NCI-H1436 (cell line): ENCODE results near the gene LUZP2.
"Not testable (repeated sequence)": the region's sequence is repeated elsewhere in the genome, so short reads cannot be mapped to it uniquely, and the experiment has no call there.

Source experiments
- DNase-seq: peaks from one replicate; lab custom pipeline; 2025; lab: John Stamatoyannopoulos, UW

LUZP2 gene

DNA sequence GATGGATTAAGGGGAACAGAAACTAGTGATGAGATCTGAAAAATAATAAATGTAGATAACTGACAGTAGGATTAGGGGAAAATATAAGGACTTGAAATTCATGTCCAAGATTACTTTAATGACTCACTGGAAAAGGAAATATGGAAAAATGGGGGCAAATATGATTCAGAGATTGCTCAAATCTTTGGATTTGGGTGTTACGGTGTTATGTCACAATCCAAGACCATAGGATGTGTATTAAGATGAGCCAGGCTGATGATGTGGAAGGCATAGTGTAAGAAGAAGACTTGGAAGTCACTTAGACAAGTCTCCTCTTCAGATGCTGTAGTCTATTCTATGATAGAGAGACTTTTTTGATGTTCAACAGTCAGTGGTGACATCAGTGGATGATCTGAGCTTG, 323.7 kb downstream of the LUZP2 start:
- no peak for DNase-seq

DNA sequence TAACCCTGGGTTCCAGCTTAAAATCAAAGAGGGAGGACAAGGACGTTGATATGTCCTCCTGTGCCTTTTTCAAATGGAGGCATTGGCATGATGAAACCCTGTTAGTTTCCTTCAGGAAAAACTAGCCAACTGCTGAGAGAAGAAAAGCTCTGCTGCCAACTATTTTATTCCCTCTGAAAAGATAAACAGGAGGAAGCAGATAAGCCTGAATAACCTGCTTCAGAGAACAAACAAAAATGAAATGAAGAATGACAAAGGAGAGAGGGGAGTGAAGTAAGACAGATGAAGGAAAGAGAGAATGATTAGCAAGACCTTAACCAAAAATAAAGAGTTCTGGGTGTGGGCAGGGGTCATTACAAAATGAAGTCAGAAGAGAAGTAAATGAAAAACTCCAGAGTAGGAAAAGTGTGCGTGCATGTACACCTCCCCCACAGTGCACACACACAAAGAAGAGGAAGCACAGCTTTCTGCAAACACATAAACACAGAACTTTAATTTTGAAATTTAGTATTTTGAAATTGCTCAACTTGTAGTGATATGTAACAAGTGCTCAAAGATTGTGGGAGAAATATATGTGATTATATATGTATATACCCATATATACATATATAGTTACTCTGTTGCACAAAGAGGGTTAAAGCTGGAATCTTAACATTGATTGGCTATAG, 332.2 kb downstream of the LUZP2 start:
- DNase-seq, result no peak

DNA sequence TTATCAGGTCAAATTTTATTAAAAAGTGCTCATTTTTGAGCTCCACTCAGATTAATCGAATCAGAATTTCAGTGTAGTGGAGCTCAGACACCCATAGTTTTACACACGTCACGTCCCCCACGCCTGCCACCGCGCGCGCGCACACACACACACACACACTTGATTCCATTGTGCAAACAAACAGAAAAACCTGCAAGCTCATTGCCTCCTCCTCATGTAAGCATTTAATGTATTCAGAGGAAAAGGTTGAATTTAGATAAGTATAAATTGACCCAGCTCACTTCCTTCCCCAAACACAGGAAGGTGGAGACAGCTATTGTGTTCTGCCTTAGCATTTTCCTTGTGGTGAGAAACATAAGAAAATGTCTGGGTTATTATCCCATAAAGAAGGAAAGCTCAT, 336.7 kb downstream of the LUZP2 start:
- no peak for DNase-seq

DNA sequence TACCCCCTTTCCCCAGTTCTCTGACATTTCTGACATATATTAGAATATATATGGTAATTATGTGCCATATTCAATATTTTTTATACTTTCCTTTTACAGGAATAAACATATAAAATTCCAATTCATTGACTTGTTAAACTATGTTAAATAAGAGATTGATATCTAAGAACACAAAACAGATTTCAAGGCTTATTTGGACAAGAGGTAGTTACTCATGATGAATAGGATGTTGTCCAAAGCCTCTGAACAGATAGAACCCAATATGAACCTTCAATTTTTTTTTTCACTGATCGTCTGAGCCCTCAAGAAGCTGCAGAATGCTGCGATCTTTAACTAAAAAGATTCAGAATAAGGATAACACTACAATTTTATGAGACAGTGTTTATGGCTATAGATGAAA, 340.3 kb downstream of the LUZP2 start:
- DNase-seq, result no peak

DNA sequence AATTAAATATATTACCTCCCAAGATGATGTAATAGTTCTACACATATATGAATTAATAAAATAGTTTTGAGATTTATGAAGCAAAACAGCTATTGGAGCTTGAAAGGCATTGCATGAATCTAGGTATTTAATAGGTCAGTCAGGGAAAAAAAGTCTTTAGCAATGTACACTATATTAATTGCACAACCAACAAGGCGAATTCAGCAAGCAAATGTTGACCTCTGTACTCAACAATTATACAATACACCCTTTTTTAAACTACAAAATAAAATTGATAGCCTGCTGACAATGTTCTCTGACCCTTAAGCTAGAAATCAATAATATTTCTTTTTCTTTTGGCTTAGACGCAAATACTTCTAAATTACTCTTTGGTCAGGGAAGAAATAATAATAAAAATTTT, 345.5 kb downstream of the LUZP2 start:
- no peak for DNase-seq

DNA sequence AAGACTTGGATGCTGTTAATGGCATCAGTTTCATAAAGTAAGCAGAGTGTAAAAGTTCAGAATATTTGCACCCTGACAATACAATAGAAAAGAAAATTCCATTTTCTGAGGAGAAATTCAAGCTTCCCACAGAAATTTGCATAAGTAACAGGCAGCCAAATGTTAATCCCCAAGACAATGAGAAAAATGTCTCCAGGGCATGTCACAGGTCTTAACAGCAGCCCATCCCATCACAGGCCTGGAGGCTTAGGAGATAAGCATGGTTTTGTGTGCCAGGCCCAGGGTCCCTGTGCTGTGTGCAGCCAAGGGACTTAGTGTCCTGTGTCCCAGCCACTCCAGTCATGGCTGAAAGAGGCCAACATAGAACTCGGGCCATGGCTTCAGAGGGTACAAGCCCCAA, 347.6 kb downstream of the LUZP2 start:
- DNase-seq, result no peak

DNA sequence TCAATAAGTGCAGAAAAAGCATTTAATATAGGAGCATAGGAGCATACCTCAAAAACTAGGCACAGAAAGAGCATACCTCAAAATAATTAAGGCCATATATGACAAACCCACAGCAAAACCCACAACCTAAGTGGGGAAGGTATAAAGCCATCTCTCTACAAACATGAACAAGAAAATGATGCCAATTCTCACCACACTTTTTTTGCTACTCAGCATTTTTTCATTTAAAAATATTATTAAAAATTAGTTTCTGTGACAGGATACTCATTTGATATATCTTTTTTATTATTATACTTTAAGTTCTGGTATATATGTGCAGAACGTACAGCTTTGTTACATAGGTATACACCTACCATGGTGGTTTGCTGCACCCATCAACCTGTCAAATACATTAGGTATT, 352.0 kb downstream of the LUZP2 start:
- DNase-seq, result no peak

DNA sequence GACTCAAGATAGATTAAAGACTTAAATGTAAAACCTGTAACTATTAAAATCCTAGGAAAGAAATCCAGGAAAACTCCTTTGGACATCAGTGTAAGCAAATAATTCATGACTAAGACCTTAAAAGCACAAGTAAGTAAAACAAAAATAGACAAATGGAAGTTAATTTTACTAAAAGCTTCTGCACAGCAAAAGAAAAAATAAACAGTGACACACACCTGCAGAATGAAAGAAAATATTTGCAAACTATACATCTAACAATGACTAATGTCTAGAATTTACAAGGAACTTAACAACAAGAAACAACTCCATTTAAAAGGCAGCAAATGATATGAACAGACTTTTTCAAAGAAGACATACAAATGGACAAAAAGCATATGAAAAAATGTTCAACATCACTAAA, 359.1 kb downstream of the LUZP2 start:
- no peak for DNase-seq

DNA sequence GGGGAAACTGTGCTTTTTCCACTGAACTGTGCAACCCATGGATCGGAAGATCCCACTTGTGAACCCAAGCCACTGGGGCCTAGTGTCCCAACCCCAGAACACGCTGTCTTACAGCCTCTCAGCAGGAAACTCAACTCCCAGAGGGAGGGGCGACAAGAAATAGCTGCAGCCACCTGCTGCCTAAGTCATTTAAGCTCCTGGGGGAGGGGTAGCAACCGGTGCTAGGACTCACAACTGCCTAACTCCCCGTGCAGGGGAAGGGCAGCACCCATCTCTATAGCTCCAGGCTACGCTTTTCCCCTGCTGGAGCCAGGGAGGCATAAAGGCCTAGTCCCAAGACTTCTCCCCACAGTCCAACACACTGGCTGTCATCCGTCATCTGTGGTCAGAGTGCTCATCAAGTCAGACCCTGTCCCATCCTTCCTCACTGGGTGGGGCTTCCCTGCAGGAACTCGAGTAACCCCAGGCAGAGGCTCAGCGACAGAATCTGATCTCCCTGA, 363.0 kb downstream of the LUZP2 start:
- no peak for DNase-seq

DNA sequence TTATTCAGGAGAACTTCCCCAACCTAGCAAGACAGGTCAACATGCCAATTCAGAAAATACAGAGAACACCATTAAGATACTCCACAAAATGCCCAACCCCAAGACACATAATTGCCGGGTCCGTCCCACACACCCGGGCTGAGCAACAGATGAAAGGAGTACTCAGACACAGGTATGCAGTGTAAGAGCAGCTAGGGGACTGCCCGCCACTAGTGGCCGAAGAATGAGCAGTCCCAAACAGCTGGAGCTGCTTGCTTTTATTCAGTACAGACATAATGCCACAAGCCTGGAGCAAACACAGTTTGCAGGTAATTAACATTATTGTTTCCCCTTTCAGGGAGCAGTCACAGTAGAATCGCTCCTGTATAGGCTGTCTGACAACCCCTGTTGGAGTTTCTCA, 364.6 kb downstream of the LUZP2 start:
- DNase-seq, result no peak

DNA sequence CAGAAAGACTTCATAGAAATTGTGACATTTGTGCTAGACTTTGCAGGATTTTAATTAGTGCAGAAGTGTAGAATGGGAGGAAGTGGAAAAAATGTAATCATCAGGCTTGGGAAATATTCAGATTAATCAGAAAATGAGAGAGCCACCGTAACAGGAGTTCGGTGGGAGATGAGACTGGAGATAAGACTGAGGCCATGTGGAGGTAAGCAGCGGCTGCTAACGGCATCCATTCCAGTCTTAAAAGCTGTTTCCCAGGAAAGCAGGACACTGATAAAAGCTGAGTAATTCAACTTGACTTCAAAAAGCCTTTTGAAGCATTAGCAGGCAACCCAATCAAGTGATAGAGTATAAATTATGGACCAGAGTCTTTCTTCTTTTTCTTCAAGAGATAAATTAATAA, 369.9 kb downstream of the LUZP2 start:
- no peak for DNase-seq

DNA sequence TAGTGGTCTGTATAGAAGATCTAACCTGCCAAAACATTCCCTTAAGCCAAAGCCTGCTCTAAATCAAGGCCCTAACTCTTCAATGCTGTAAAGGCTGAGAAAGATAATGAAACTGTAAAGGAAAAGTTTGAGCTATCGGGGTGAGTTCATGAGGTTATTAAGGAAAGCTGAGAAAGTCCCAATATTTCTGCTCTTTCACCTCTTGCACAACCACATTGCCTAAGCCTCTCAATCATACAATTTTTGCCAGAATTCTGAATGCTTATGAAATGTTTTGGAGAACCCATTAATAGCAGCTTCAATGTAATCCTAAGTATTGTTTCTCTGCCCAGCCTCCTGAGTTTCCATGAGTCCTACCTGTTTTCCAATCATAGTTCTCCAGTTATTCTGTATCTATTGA, 373.2 kb downstream of the LUZP2 start:
- DNase-seq, result no peak

DNA sequence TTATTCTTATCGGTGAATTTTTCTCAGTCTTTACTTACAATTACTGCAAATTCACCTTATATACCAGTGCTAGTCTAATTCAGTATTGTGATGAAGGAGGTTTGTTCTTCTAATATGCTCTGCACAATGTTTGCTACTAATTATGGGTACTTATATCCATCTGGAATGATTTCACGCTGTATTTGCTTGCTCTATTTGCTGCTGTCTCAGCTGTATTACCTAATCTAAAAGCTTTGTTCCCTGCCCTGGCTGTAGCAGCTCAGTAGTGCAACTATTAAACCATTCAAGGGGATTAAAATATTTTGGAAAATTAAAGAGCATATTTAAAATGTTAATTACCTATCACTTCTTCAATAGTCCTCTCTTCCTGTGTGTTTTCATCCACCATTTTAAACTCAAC, 375.3 kb downstream of the LUZP2 start:
- DNase-seq, result no peak

DNA sequence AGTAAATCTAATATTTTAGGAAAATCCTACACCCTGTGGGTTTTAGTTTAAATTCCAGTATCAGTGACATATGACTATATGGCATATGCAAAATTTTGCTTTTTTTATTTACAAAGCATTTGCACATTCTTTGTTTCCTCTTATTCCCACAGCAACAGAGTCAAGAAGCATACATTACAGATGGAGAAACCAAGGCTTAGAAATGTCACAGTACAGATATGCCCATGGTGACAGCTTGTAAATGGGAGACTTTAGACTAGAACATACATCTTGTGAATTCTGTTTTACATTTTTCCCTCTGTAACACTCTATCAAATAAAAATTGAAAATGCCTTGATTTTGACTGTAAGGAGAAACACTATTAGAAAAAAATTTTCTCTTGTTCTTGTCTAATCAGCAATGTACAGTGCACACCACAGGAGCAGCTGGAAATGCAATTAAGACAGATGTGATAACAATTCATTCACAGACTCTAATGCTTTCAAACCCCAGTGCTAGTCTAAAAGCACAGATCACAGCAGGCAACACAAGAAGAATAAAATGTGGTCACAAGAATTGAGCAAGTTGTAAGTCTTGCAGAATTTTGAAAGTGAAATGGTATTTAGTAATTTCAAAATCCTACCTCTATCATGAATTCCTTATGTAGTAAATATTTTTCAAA, 375.9 kb downstream of the LUZP2 start:
- DNase-seq, result no peak

DNA sequence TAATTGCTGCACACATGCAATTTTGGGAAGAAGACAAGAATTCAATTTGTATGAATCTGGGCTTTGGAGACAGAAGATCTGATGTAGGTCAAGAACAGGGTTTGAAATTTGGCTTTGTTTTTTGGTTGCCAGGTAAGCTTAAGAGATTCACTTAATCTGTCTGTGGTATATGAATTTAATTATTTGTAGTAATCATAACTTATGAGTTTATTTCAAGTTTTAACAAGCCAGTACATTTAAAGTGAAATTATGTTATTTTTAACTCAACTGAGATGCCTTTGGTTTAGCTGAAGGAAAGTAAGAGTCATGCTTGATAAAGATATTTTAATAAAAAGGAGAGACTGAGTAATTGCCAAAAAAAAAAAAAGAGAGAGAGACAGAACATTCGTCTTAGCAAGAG, 384.1 kb downstream of the LUZP2 start:
- no peak for DNase-seq

DNA sequence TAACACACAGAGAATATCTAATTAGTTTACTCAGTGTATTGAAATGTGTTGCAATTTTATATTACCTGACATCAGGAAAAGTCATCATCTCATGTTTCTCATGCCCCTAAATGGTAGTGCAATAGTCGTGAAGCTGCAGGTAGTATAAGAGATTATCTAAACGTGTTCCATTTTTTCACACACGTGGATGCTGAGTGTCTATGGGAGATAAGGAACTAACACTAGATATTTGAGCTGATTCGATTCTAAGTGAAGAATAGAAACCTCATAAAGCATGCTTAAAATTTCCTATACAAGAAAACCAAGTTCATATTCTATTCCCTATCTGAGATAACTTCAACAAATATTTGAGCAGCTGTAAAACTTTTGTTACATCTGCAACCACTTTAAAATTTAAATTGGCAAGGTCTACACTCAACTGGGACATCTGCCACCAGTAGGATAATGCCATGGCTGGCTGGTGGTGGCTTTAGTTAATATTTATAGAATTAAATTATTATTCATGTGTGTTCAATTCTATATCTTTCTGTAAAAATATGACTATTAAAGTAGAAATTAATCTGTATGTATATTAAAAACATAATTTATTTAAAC, 388.8 kb downstream of the LUZP2 start:
- no peak for DNase-seq

DNA sequence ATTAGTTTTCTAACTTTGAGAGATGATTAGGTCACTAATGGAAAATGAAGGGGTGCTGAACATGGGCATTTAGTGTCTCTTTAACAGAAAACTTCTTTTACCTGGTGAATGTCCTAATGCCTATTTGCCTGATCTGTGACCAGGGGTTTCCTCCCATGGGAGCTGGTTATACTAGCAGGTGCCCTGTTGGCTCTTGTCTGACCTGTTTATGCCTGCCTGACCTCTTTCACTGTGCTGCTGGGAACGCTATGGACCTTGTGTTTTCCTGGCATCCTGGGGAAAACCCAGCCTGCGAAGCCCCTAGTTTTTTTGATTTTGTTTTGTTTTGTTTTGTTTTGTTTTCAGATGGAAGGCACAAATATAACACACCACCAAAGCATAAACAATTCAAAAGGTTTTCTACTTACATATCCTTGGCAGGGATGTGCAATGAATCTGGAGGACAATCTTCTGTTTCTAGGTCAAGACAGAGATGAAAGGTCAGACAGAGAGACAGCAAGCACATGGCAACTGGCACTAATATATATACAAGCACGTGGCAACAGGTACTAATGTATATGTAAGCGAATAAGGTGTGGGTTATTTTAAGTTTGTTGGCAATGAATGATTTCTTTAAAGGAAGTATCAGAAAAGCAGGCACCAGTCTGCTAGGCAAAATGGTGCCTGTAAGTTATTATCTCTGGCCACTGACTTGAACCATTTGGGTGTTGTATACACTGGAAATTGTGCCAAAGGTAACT, 390.2 kb downstream of the LUZP2 start:
- no peak for DNase-seq

DNA sequence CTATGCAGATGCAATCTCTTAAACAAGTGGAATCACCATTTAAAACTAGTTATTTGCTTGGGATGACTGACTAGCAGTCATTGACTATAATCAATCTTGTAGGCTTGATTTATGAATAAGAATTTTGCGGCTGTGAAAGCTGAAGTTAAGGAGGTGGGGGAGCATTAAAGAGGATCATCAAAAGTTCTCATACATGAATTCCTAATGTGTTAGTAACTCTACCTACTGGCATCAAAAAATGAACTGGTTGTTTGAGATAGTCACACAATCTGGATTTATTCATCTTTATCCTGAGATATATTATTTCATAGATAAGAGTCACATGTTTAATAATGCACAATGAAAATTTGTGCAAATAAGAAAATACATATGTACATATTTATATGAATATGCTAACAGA, 393.6 kb downstream of the LUZP2 start:
- DNase-seq, result no peak

DNA sequence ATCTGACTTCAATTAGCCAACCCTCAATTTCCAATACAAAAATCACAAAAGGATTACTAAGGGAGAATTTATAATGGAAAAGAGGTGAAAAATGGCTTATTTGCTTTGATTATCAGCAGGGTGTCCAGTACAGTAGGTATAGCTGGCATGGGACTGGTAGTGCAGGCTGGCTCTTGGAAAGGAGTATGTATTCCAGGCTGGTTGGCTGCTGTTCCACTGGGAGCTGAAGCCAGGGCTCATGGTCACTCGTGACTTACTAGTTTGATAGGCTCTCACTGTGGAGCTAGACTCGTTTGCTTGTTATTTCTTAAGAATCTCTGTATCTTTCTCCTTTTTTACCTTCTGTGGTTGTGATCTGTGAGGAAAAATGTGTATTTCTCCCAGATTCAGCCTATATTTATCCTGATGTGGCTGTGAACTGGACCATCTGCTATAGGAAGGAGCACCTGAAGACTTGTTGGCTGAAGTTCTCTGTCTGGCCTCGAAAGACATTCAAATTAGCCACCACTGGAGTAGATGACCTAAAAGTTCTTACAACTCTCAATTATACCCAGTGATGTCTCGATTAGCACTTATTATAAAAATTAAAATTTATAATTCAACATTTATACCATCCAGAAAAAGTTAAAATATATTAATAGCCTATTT, 395.1 kb downstream of the LUZP2 start:
- not testable (repeated sequence) for DNase-seq

DNA sequence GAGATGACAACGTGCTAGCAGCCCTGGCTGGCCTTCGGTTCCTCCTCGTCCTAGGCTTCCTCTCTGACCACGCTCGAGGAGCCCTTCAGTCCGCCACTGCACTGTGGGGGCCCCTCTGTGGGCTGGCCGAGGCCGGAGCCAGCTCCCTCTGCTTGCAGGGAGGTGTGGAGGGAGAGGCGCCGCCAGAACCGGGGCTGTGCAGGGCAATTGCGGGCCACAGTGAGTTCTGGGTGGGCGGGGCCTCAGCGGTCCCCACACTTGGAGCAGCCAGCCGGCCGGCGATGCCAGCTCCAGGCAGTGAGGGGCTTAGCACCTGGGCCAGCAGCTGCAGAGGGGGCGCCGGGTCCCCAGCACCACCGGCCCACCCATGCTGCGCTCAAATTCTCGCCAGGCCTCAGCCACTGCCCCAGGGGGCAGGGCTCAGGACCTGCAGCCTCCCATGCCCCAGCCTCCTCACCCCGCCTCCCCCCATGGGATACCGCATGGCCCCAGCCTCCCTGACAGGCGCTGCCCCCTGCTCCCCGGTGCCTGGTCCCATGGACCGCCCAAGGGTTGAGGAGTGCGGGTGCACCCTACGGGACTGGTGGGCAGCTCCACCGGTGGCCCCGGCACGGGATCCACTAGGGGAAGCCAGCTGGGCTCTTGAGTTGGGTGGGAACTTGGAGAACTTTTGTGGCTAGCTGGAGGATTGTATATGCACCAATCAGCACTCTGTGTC, 399.4 kb downstream of the LUZP2 start:
- no peak for DNase-seq

DNA sequence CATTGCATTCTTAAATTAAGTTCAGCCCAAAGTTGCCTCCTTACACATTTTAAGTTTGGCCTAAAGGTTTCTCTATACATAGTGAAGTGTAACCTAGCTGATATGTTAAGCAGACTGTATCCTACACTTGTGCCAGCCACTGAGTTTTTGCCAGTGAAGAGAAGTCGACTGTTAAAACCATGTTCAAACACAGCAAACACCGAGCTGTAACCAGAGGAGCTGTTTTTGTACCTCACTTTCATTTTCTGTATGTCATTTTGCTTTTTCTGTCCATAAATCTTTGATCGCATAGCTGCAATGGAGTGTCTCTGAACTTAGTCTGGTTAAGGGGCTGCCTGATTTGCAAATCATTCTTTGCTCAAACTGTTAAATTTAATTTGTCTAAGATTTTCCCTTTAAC, 403.7 kb downstream of the LUZP2 start:
- DNase-seq, result no peak
